Measurements from ENCODE around the gene JUP.
"Not testable (repeated sequence)": the region's sequence is repeated elsewhere in the genome, so short reads cannot be mapped to it uniquely, and the experiment has no call there.

GRCh38 chr17:41829961-41830360 is 43.5 kb upstream of the JUP start:
- TF ChIP-seq POLR2AphosphoS5, POLR2A (IDR thresholded peaks at IDR 0.05): not testable (repeated sequence)
- TF ChIP-seq, protein P1, sequence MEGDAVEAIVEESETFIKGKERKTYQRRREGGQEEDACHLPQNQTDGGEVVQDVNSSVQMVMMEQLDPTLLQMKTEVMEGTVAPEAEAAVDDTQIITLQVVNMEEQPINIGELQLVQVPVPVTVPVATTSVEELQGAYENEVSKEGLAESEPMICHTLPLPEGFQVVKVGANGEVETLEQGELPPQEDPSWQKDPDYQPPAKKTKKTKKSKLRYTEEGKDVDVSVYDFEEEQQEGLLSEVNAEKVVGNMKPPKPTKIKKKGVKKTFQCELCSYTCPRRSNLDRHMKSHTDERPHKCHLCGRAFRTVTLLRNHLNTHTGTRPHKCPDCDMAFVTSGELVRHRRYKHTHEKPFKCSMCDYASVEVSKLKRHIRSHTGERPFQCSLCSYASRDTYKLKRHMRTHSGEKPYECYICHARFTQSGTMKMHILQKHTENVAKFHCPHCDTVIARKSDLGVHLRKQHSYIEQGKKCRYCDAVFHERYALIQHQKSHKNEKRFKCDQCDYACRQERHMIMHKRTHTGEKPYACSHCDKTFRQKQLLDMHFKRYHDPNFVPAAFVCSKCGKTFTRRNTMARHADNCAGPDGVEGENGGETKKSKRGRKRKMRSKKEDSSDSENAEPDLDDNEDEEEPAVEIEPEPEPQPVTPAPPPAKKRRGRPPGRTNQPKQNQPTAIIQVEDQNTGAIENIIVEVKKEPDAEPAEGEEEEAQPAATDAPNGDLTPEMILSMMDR (IDR thresholded peaks at IDR 0.05), result not testable (repeated sequence)

All from stomach (tissue), 4 donors.